ENCODE results near the gene PGAM1. TPM values are rescaled to one million over a fixed set of nuclear protein-coding genes. Genes with fewer than 3 reads are reported as not detected.

PGAM1 gene
- total RNA-seq, 1 experiment from 2014 or later = 497 TPM

GRCh38 chr10:97384156-97384555 lies 41.8 kb upstream of the PGAM1 start:
- ATAC-seq (no peak), DNase-seq (ENCODE audit: low read depth, low spot score) (no peak)
- no peaks in the 10 kb centered on the region for H4K20me1 ChIP-seq (ENCODE audit: insufficient read depth)
- peaks cover 13 to 46% of the 10 kb centered on the region in 2 experiments for H3K36me3 ChIP-seq (ENCODE audit: control insufficient read depth in 1 of 2, insufficient read depth in 2 of 2, low read length in 2 of 2)
- H3K4me2 ChIP-seq (ENCODE audit: low read length) = no peak overlapping the region
- intact Hi-C loops (cut with micrococcal nuclease) = no loop called here
- H3K9me3 ChIP-seq (ENCODE audit: control insufficient read depth in 1 of 2, insufficient read depth in 1 of 2, low read depth in 1 of 2, low read length in 2 of 2) = no peaks in the 10 kb centered on the region
- H3K4me1 ChIP-seq (ENCODE audit: control insufficient read depth in 1 of 2, insufficient read depth in 2 of 2, low read length in 2 of 2) = no peaks in the 10 kb centered on the region
- TF ChIP-seq FOSL1 (IDR thresholded peaks at IDR 0.05; ENCODE audit: low read depth) (no peak), SRF (IDR thresholded peaks at IDR 0.05; ENCODE audit: low read depth) (no peak), ZBTB33 (IDR thresholded peaks at IDR 0.05; ENCODE audit: extremely low read depth, insufficient replicate concordance, low read length) (no peak), CTCF (IDR thresholded peaks at IDR 0.05 in 2 of 3, conservative IDR thresholded peaks at IDR 0.05 in 1 of 3; ENCODE audit: borderline replicate concordance in 1 of 3, insufficient read depth in 1 of 3, low read depth in 2 of 3, low read length in 2 of 3) (no peak), CBX3 (IDR thresholded peaks at IDR 0.05; ENCODE audit: low read depth) (no peak), ZNF274 (IDR thresholded peaks at IDR 0.05; ENCODE audit: low read depth, low read length) (no peak), POLR2AphosphoS5 (IDR thresholded peaks at IDR 0.05; ENCODE audit: low read depth, low read length) (no peak), ATF3 (IDR thresholded peaks at IDR 0.05) (no peak), POLR2A (IDR thresholded peaks at IDR 0.05; ENCODE audit: borderline replicate concordance, extremely low read depth, insufficient read depth, insufficient read length) (no peak)
- H3K27me3 ChIP-seq (ENCODE audit: insufficient read depth, low read length) = no peaks in the 10 kb centered on the region
- no peak overlapping the region for H3K27ac ChIP-seq (ENCODE audit: low read depth, low read length)
- H3K4me3 ChIP-seq (replicated peaks in 1 of 2; ENCODE audit: low read depth in 1 of 2, low read length in 2 of 2) = no peak overlapping the region
- POLR2A ChIA-PET = no interaction called here
- no peaks in the 10 kb centered on the region for H3K9me2 ChIP-seq (ENCODE audit: insufficient read depth)
- CTCF ChIA-PET = no interaction called here
- RAD21 ChIA-PET (ENCODE audit: low non-redundant PET in 1 of 2, low total read pairs in 2 of 2, uncharacterized antibody in 2 of 2, unreplicated experiment in 2 of 2) = no interaction called here
- H3K9ac ChIP-seq (ENCODE audit: low read length) = no peak overlapping the region
- no TSS peak for BruUV-seq (replicated peaks)
- 0 out of 2 replicates have a peak, but pooled peaks cover 4% of the 10 kb centered on the region for H3K79me2 ChIP-seq (ENCODE audit: insufficient read depth, low read length)
- no peak overlapping the region for H2AFZ ChIP-seq (ENCODE audit: low read depth, low read length, poor library complexity, severe bottlenecking)
